Measurements from ENCODE around the gene AMZ1. TPM values are rescaled to one million over a fixed set of nuclear protein-coding genes. Genes with fewer than 3 reads are reported as not detected.
A peak's percentile ranks its signal among the peaks of the same experiment; 100 is the strongest.

Gene AMZ1
- total and polyA plus RNA-seq, 2 donors (not counting 1 experiment from before 2014, with no cell fraction given), result 0.26 to 0.33 TPM

DNA sequence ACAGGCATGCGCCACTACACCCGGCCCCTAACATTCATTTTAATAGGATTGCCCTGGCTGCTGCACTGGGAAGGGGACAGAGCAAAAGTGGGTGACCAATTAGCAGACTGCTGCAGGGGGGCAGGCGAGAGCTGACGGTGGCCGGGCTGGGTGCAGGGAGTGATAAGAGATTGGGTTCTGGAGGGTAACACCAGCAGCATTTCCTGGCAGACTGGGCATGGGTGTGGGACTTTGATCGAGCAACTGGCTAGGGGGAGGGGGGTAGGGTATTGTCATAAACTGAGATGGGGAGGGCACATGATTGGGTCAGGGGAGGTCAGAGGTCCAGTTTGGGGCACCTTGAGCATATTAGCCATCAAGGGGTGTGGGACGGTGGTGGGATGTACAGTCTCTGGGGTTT, 20.2 kb upstream of the AMZ1 start:
- Histone ChIP-seq H3K9me3 (ENCODE audit: control insufficient read depth, insufficient read depth, low read depth, low read length) (no peaks in the 10 kb centered on the region), H3K36me3 (ENCODE audit: control insufficient read depth, insufficient read depth, low read length) (no peaks in the 10 kb centered on the region), H3K4me2 (ENCODE audit: extremely low read depth, insufficient read depth, low read length) (no peak overlapping the region), H3K9ac (ENCODE audit: insufficient read depth, low read length) (no peak overlapping the region), H4K20me1 (ENCODE audit: control insufficient read depth, extremely low read depth, insufficient read depth, low read length) (no peaks in the 10 kb centered on the region), H3K27me3 (ENCODE audit: control insufficient read depth, insufficient read depth, low read length) (peaks cover 5% of the 10 kb centered on the region), H3K4me3 (replicated peaks in 1 of 4; ENCODE audit: control extremely low read depth in 1 of 4, insufficient read depth in 1 of 4, low read depth in 3 of 4, low read length in 4 of 4) (no peak overlapping the region), H3K79me2 (ENCODE audit: control insufficient read depth, insufficient read depth, low read length) (no peaks in the 10 kb centered on the region), H3K4me1 (ENCODE audit: control insufficient read depth, extremely low read depth, insufficient read depth, low read length) (no peaks in the 10 kb centered on the region), H2AFZ (ENCODE audit: low read length) (no peak overlapping the region), H3K27ac (ENCODE audit: insufficient read depth, low read length) (no peak overlapping the region)
- no peak for DNase-seq (ENCODE audit: low read depth in 2 of 2)
- no peak for TF ChIP-seq EZH2 (IDR thresholded peaks at IDR 0.05; ENCODE audit: low read length, missing control alignments)
- TF ChIP-seq, protein P1, sequence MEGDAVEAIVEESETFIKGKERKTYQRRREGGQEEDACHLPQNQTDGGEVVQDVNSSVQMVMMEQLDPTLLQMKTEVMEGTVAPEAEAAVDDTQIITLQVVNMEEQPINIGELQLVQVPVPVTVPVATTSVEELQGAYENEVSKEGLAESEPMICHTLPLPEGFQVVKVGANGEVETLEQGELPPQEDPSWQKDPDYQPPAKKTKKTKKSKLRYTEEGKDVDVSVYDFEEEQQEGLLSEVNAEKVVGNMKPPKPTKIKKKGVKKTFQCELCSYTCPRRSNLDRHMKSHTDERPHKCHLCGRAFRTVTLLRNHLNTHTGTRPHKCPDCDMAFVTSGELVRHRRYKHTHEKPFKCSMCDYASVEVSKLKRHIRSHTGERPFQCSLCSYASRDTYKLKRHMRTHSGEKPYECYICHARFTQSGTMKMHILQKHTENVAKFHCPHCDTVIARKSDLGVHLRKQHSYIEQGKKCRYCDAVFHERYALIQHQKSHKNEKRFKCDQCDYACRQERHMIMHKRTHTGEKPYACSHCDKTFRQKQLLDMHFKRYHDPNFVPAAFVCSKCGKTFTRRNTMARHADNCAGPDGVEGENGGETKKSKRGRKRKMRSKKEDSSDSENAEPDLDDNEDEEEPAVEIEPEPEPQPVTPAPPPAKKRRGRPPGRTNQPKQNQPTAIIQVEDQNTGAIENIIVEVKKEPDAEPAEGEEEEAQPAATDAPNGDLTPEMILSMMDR (conservative IDR thresholded peaks at IDR 0.05 in 1 of 2, IDR thresholded peaks at IDR 0.05 in 1 of 2; ENCODE audit: low read depth in 1 of 2, low read length in 2 of 2), result no peak

DNA sequence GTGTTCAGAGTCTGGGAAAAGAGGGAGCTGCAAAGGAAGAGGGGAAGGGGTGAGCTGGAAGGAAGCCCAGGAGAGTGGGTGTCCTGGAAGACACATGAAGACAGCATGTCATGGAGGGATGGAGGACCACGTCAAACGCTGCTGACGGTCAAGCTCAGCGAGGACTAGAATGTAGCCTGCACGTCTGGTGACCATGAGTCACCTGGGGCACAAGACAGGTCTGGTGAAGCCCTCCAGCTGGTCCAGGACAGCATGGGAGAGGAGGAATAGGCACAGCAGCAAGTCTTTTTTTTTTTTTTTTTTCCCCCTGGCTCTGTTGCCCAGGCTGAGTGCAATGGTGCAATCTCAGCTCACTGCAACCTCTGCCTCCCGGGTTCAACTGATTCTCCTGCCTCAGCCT, 19.6 kb upstream of the AMZ1 start:
- no peaks in the 10 kb centered on the region for H3K9me3 ChIP-seq (ENCODE audit: control insufficient read depth, insufficient read depth, low read depth, low read length)
- peaks cover 5% of the 10 kb centered on the region for H3K27me3 ChIP-seq (ENCODE audit: control insufficient read depth, insufficient read depth, low read length)
- DNase-seq (ENCODE audit: low read depth in 2 of 2), result peak; percentile 60 to 91
- H4K20me1 ChIP-seq (ENCODE audit: control insufficient read depth, extremely low read depth, insufficient read depth, low read length), result no peaks in the 10 kb centered on the region
- no peaks in the 10 kb centered on the region for H3K4me1 ChIP-seq (ENCODE audit: control insufficient read depth, extremely low read depth, insufficient read depth, low read length)
- no peak overlapping the region for H2AFZ ChIP-seq (ENCODE audit: low read length)
- no peaks in the 10 kb centered on the region for H3K36me3 ChIP-seq (ENCODE audit: control insufficient read depth, insufficient read depth, low read length)
- H3K27ac ChIP-seq (ENCODE audit: insufficient read depth, low read length), result no peak overlapping the region
- H3K79me2 ChIP-seq (ENCODE audit: control insufficient read depth, insufficient read depth, low read length), result no peaks in the 10 kb centered on the region
- H3K9ac ChIP-seq (ENCODE audit: insufficient read depth, low read length), result no peak overlapping the region
- TF ChIP-seq, protein P1 (conservative IDR thresholded peaks at IDR 0.05 in 1 of 2, IDR thresholded peaks at IDR 0.05 in 1 of 2; ENCODE audit: low read depth in 1 of 2, low read length in 2 of 2), result no peak
- TF ChIP-seq EZH2 (IDR thresholded peaks at IDR 0.05; ENCODE audit: low read length, missing control alignments), result no peak
- no peak overlapping the region for H3K4me2 ChIP-seq (ENCODE audit: extremely low read depth, insufficient read depth, low read length)
- H3K4me3 ChIP-seq (replicated peaks in 1 of 4; ENCODE audit: control extremely low read depth in 1 of 4, insufficient read depth in 1 of 4, low read depth in 3 of 4, low read length in 4 of 4), result no peak overlapping the region

DNA sequence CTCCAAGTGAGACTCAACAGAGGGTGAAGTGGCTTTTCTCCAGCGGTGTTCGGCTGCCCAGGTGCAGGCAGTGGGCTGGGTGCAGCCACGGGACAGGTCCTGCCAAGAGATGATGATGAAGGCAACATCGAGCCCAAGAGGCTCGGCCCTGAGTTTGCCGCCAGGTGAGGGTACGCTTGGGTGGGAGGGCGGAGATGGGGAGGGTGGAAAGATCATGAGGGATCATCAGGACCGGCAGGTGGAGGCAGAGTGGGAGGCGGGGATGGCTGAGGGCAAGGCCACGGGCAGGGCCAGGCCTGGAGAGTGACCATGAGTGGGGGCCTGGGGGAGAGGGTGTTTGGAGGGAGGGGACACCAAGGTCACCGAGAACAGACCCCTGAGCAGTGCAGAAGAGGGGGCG, 17.8 kb upstream of the AMZ1 start:
- Histone ChIP-seq H3K27me3 (ENCODE audit: control insufficient read depth, insufficient read depth, low read length) (peaks cover 5% of the 10 kb centered on the region), H3K4me3 (replicated peaks in 1 of 4; ENCODE audit: control extremely low read depth in 1 of 4, insufficient read depth in 1 of 4, low read depth in 3 of 4, low read length in 4 of 4) (no peak overlapping the region), H3K9ac (ENCODE audit: insufficient read depth, low read length) (no peak overlapping the region), H4K20me1 (ENCODE audit: control insufficient read depth, extremely low read depth, insufficient read depth, low read length) (no peaks in the 10 kb centered on the region), H3K4me1 (ENCODE audit: control insufficient read depth, extremely low read depth, insufficient read depth, low read length) (no peaks in the 10 kb centered on the region), H3K36me3 (ENCODE audit: control insufficient read depth, insufficient read depth, low read length) (no peaks in the 10 kb centered on the region), H3K27ac (ENCODE audit: insufficient read depth, low read length) (no peak overlapping the region), H3K4me2 (ENCODE audit: extremely low read depth, insufficient read depth, low read length) (no peak overlapping the region), H2AFZ (ENCODE audit: low read length) (no peak overlapping the region), H3K79me2 (ENCODE audit: control insufficient read depth, insufficient read depth, low read length) (no peaks in the 10 kb centered on the region), H3K9me3 (ENCODE audit: control insufficient read depth, insufficient read depth, low read depth, low read length) (no peaks in the 10 kb centered on the region)
- TF ChIP-seq, protein P1 (conservative IDR thresholded peaks at IDR 0.05 in 1 of 2, IDR thresholded peaks at IDR 0.05 in 1 of 2; ENCODE audit: low read depth in 1 of 2, low read length in 2 of 2), result no peak
- no peak for TF ChIP-seq EZH2 (IDR thresholded peaks at IDR 0.05; ENCODE audit: low read length, missing control alignments)
- no peak for DNase-seq (ENCODE audit: low read depth in 2 of 2)
